Ovary (tissue), 3 donors: ENCODE results near the gene KRT81.

Experiments
- CTCF ChIP-seq, 3 donors: fragments of 450-650 bp in 2 of 3; fragments of 200-600 bp in 1 of 3; IDR thresholded peaks; one replicate each; pipeline versions ENCODE4 v1.5.1 to v1.8.0; 2016 to 2022; ENCODE audit warnings: antibody characterized with exemption in 3 of 3, mild to moderate bottlenecking in 1 of 3
- POLR2A ChIP-seq: fragments of 450-650 bp; IDR thresholded peaks from one replicate; pipeline ENCODE4 v1.6.1; 2017; ENCODE audit warnings: antibody characterized with exemption, mild to moderate bottlenecking, moderate library complexity
- donor health status: DM: no; HTN: no; CAD: no.

GRCh38 chr12:52316290-52316689, 25.0 kb upstream of the KRT81 start:
- TF ChIP-seq POLR2A (no peak), CTCF (IDR thresholded peaks at IDR 0.05) (no peak)
